NCI-H460 (cell line): ENCODE data around the gene MRPS17. TPM values are rescaled to one million over a fixed set of nuclear protein-coding genes. Genes with fewer than 3 reads are reported as not detected.

ENCODE experiments used
- DNase-seq: peaks from one replicate; pipeline ENCODE4 v3.0.0-alpha.2; 2016; ENCODE audit warnings: low read depth; ENCODE audit errors: extremely low read depth
- total RNA-seq: library from RNA; depleted of rRNA; stranded (reverse); fragments of >200 nt; shearing (Covaris generic); gene quantifications from 2 replicates; pipeline ENCODE4 v1.2.3, GENCODE V29; 2014; rRNA removed

MRPS17 gene
- total RNA-seq, 1 experiment from 2014 or later, result 13.9 TPM

DNA sequence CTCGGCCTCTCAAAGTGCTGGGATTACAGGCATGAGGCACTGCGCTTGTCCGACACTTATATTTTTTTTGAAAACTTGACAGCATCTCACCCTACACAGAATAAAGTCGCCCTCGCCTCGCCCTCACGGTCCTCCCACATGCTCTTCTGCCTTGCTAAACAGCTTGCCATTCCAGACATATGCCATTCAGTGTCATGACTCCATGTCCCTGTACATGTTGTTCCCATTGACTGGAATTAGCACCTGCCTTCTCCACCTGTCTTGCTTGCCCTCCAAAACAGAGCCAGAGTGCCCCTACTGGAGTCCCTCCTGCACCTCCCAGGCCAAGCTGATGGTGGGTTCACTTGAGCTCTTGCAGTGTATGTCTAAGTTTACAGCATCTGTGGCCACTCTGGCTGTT lies 18.9 kb downstream of the MRPS17 start:
- DNase-seq, result no peak

DNA sequence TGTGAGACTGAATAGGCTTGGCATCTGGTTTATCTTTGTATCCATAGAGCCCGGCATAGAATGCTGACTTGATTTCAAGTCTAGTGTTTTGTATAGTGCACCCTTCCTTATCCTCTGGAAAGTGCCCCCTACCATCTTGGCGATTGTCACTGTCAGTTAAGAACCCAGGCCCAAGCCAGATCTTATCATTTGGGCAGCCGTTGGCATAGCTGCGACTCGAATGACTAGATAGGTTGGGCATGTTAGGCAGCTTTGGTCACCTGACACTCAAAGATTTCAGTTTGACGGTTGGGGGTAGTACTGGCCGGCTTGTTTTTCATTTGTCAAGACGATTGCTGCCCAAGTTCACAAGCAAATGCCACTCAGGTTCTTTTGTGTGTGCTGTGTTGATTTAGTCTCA lies 19.3 kb downstream of the MRPS17 start:
- no peak for DNase-seq

DNA sequence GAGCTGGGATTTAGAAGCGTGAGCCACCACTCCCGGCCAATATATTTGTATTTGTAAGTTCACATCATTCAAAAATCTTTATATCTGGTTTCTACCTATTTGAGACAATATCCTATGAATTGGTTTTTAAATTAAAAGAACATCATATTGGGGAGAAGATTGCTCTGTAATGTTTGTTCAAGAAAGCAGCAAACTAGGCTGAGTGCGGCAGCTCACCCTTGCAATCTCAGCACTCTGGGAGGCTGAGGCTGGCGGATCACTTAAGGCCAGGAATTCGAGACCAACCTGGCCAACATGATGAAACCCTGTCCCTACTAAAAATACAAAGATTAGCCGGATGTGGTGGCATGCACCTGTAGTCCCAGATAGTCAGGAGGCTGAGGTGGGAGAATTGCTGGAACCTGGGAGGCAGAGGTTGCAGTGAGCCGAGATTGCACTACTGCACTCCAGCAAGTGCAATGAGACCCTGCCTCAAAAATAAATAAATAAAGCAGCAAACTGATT lies 22.1 kb downstream of the MRPS17 start:
- no peak for DNase-seq

DNA sequence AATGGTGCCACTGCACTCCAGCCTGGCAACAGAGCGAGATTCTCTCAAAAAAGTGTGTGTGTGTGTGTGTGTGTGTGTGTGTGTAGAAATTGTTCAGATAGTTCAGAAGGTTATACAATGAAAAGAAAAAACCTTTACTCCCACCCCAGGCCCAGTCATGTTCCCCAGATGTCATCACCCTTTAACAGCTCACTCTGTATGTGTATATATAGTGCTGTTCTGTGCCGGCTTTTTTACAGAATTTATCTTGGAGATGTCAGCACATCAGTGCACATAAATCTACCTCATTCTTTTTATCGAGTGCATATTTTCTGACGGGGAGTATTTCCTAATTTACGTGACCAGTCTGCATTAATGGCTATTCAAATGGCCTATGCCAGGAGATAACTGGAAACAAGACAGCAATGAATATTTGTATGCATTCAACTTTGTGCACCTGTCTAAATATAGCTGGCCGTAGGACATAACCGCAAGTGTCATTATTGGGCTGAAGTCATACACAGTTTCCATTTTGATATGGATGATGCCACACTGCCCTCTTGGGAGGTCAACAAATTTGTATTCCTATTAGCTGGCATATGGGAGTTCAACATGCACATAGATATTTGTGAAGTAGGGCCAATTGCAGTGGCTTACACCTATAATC lies 24.4 kb downstream of the MRPS17 start:
- no peak for DNase-seq

DNA sequence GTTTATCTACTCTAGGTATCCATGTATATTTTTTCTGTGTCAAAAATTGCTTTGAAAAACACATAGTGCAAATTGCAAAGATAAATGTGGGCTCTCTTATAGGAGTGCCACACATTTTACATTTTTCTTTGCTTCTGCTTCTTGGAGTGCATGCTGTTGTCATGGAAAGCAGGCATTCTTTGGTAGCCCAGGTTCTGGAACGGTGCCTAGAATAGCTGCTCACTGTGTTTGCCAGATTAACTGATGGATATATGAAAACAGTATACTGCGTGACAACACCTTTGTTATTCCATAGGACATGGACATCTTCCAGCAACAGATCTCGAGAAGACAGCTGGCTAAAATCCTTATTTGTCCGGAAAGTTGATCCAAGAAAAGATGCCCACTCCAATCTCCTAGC lies 26.2 kb downstream of the MRPS17 start:
- no peak for DNase-seq

DNA sequence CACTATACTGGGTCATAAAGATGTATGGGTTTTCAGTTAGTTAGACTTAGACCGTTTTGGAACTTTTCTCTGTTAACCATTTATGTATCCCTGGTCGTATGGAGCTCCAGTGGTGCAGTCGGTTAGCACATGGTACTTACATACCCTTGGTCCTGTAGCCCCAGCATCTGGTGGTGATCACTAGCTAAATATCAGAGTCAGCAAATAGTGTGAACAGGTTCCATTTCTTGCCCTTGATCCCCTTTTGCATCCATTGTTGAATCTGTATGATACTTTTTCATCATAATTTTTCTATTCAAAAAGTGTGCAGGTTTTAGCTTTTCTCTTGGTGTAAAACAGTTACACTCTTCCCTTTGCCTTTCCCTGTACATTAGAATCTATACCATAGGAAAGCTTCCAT lies 28.6 kb downstream of the MRPS17 start:
- DNase-seq, result no peak

DNA sequence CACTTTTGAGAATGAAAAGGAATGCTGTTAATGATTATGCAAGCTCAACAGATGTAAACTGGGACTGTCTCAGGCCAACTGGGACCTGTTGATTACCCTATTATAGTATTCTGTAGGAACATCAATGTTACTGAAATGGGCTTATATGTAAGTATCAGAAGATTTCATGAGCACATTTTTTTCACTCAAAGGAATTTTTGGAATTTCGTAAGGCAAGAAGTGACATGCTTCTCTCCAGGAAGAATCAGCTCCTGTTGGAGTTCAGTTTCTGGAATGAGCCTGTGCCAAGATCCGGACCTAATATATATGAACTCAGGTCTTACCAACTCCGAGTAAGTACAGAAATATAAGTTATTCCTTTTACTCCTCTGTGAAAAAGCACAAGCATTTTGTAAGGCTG lies 31.9 kb downstream of the MRPS17 start:
- no peak for DNase-seq

DNA sequence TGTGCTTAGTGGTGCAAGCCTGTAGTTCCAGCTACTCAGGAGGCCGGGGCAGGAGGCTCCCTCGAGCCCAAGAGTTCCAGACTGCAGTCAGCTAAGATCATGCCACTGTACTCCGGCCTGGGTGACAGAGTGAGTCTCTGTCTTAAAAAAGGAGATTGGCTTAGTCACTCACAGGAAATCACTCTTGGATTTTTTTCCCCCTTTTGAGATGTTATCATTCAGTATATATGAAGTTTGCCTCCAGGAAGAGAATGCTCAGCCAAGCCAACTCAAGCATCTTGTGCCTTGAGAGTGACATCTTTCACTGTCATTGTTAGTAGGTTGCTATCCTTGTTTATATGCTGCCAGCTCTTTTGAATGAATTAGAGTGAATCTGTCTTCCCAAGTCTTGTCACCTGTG lies 40.7 kb downstream of the MRPS17 start:
- no peak for DNase-seq

DNA sequence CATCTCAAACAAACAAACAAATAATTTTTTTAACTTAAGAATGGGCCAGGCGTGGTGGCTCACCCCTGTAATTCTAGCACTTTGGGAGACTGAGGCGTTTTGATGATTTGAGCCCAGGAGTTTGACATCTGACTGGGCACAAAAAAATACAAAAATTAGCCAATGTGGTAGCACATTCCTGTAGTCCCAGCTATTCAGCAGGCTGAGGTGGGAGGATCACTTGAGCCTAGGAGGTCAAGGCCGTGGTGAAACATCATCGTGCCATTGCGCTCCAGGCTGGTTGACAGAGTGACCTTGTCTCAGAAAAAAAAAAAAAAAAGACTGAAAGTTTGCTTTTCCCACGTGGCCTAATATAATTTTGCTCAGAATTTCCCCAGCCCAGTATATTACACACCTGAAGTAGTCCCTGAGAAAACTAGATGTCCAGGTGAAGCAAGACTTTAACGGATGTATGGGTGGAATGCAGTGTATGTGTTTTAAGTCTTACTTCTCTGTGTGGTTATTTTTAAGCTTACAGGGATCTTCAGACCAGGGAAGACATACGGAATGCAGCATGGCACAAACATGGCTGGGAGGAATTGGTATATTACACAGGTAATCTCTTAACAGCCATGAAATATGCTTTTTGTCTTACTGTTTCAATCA lies 45.3 kb downstream of the MRPS17 start:
- DNase-seq, result no peak

DNA sequence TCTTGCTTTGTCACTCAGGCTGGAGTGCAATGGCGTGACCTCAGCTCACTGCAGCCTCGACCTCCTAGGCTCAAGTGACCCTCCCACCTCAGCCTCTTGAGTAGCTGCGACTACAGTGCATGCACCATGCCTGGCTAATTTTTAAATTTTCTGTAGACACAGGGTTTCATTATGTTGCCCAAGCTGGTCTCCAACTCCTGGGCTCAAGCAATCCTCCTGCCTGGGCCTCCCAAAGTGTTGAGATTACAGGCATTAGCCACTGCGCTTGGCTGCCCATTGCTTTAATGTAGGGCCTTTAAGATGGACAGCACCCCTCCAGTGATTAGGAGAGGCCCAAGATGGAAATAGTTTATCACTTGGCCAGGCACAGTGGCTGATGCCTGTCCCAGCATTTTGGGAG lies 52.1 kb downstream of the MRPS17 start:
- no peak for DNase-seq

Other genes starting within 250 kb of the MRPS17 start
- not detected in 2 replicates for gene SEPTIN14, start 89.1 kb upstream of the MRPS17 start, total RNA-seq
- 0.69 and 0.74 TPM in 2 replicates for gene ZNF713, start 64.4 kb upstream of the MRPS17 start, total RNA-seq
- 32.7 and 38.1 TPM in 2 replicates for gene NIPSNAP2, start 12.7 kb downstream of the MRPS17 start, total RNA-seq
- 40.3 and 50.0 TPM in 2 replicates for gene PSPH, start 99.6 kb downstream of the MRPS17 start, total RNA-seq
- gene CCT6A, start 99.9 kb downstream of the MRPS17 start, total RNA-seq, result 134 and 137 TPM in 2 replicates
- gene SUMF2, start 112.4 kb downstream of the MRPS17 start, total RNA-seq, result 81.5 and 99.4 TPM in 2 replicates
- not detected in 2 replicates for gene PHKG1, start 141.1 kb downstream of the MRPS17 start, total RNA-seq
- 141 and 167 TPM in 2 replicates for gene CHCHD2, start 154.6 kb downstream of the MRPS17 start, total RNA-seq
- not detected in 2 replicates for gene NUPR2, start 164.5 kb downstream of the MRPS17 start, total RNA-seq